Type B pancreatic cell (in vitro differentiated cells): ENCODE measurements around the gene ADAT1. TPM values are rescaled to one million over a fixed set of nuclear protein-coding genes. Genes with fewer than 3 reads are reported as not detected.

ENCODE experiments used
- DNase-seq: peaks from one replicate; pipeline ENCODE4 v3.0.0; 2021; ENCODE audit warnings: mixed read lengths; ENCODE audit not compliant: unreplicated experiment; ENCODE audit errors: extremely low spot score
- H3K27ac Mint-ChIP-seq: 2 replicates; pipeline ENCODE4 v1.8.0; 2021; ENCODE audit warnings: mild to moderate bottlenecking, mixed read lengths
- H3K27me3 Mint-ChIP-seq: 2 replicates; pipeline ENCODE4 v1.8.0; 2021; ENCODE audit warnings: mixed read lengths
- H3K36me3 Mint-ChIP-seq: 2 replicates; pipeline ENCODE4 v1.8.0; 2021; ENCODE audit warnings: mixed read lengths
- H3K4me1 Mint-ChIP-seq: one replicate; pipeline ENCODE4 v1.8.0; 2021; ENCODE audit warnings: mixed read lengths; ENCODE audit not compliant: unreplicated experiment
- H3K4me3 Mint-ChIP-seq: 2 replicates; pipeline ENCODE4 v1.8.0; 2021; ENCODE audit warnings: mild to moderate bottlenecking, mixed read lengths
- H3K9me3 Mint-ChIP-seq: 2 replicates; pipeline ENCODE4 v1.8.0; 2021; ENCODE audit warnings: mixed read lengths
- CTCF ChIP-seq: fragments of 200-600 bp; sonication (generic); conservative IDR thresholded peaks from 2 replicates; pipeline ENCODE4 v1.5.0; 2021; ENCODE audit warnings: antibody characterized with exemption, mild to moderate bottlenecking
- total RNA-seq: library from RNA; stranded (reverse); gene quantifications from 2 replicates; pipeline ENCODE4 v1.2.1, GENCODE V29; 2021; ENCODE audit warnings: low replicate concordance

The ADAT1 gene
- total RNA-seq, 1 donor from 2014 or later, result 51.9 TPM

- H3K9me3 Mint-ChIP-seq, result no peaks in the 10 kb centered on the region
- peaks cover 12% of the 10 kb centered on the region for H3K4me1 Mint-ChIP-seq
- DNase-seq, result no peak
- no peak overlapping the region for H3K4me3 Mint-ChIP-seq
- H3K27ac Mint-ChIP-seq, result no peak overlapping the region
- H3K36me3 Mint-ChIP-seq, result peaks cover 15% of the 10 kb centered on the region
- no peaks in the 10 kb centered on the region for H3K27me3 Mint-ChIP-seq
- TF ChIP-seq CTCF, result no peak
These were observed 4.3 kb downstream of the ADAT1 start for GRCh38 chr16:75618780-75619179.

GRCh38 chr16:75617121-75617520, 6.0 kb downstream of the ADAT1 start:
- Mint-ChIP-seq H3K36me3 (peaks cover 18% of the 10 kb centered on the region), H3K27ac (no peak overlapping the region)
- TF ChIP-seq CTCF, result no peak

DNA sequence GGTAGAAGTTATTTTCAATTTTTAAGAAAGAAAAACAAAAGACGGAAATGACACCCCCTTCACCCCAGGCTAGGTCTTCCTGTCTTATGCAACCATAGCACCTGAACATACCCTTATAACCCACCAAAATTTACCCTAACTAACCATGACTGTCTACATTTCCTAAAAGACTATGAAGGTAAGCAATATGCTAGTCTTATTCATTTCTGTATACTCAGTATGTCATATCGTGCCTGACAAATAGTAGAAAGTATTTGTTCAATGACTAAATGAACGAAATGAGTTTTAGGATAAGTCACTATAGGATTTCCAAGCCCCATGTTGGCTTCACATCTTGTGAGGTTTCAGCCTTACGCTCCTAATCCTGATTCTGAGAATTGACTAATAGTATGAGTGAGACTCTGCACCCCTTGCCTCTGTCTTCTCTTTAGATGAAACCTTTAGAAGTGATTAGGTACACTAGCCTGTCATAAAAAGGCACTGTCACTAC, 6.5 kb downstream of the ADAT1 start:
- no peak for TF ChIP-seq CTCF
- peaks cover 10% of the 10 kb centered on the region for H3K4me1 Mint-ChIP-seq
- no peak for DNase-seq
- H3K27me3 Mint-ChIP-seq, result no peaks in the 10 kb centered on the region
- peaks cover 18% of the 10 kb centered on the region for H3K36me3 Mint-ChIP-seq
- no peak overlapping the region for H3K4me3 Mint-ChIP-seq
- H3K27ac Mint-ChIP-seq, result no peak overlapping the region
- no peaks in the 10 kb centered on the region for H3K9me3 Mint-ChIP-seq

More at GRCh38 chr16:75617121-75617520, 6.0 kb downstream of the ADAT1 start:
- Mint-ChIP-seq H3K4me3 (no peak overlapping the region), H3K4me1 (peaks cover 12% of the 10 kb centered on the region), H3K9me3 (no peaks in the 10 kb centered on the region), H3K27me3 (no peaks in the 10 kb centered on the region)
- DNase-seq, result no peak

DNA sequence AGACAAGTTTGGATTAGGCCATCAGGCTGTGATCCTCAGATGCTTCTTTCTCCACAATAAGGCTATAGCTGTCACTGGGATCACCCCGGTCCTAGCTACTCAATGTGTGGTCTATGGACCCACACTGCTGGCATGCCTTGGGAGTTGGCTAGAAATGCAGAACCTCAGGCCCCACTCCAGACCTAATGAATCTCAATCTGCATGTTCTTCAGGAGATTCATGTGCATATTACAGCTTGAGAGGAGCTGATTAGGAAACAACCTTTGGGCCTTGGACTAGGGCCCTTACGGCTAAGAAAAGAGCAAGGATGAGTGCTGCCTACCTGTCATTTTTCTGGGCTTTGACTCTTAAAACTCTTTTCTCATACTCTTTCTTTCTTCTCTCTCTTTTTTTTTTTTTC, 7.5 kb downstream of the ADAT1 start:
- H3K36me3 Mint-ChIP-seq, result peaks cover 18% of the 10 kb centered on the region
- no peak for DNase-seq
- H3K27ac Mint-ChIP-seq, result no peak overlapping the region
- peaks cover under 1% of the 10 kb centered on the region for H3K4me1 Mint-ChIP-seq
- TF ChIP-seq CTCF, result no peak
- no peak overlapping the region for H3K4me3 Mint-ChIP-seq
- H3K9me3 Mint-ChIP-seq, result no peaks in the 10 kb centered on the region
- no peaks in the 10 kb centered on the region for H3K27me3 Mint-ChIP-seq

DNA sequence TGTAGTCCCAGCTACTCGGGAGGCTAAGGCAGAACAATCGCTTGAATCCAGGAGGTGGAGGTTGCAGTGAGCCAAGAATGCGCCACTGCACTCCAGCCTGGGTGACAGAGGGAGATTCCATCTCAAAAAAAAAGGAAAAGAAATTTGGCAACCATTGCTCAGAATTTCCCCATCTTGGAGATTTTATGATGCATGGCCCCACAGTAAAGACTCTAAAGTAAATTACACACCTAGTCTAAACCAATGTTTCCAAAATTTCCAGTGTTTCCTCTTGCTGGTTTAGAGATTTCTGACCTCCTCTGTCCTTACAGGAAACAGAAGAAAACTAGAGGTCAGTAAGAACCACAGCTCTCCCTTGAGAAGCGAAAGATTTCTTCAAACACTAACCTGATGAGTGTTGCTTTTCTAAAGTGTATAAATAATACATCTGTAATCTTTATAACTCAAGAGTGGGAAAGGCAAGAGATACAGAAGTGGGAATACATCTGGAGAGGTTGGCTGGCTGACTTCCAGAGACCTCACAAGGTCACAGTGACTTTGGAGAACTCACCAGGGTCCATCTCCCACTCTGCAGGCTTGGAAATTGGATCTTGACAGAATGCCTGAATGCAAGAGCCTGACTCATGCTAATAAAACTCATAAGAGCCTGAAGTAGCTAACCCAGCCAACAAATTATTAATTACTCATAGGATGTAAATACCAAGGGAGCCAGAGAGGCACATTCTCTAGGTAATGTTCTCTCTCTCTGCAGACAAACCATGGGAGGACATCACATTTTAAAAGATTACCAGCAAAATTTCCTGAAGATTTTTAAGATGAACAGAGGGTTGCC, 8.8 kb downstream of the ADAT1 start:
- Mint-ChIP-seq H3K4me3 (no peak overlapping the region), H3K4me1 (no peaks in the 10 kb centered on the region), H3K9me3 (no peaks in the 10 kb centered on the region), H3K27ac (no peak overlapping the region), H3K27me3 (no peaks in the 10 kb centered on the region), H3K36me3 (peaks cover 18% of the 10 kb centered on the region)
- DNase-seq, result no peak
- no peak for TF ChIP-seq CTCF
